Measurements from ENCODE around the gene HESX1. TPM values are rescaled to one million over a fixed set of nuclear protein-coding genes. Genes with fewer than 3 reads are reported as not detected.

HESX1 gene
- total RNA-seq (2014; rRNA removed; shearing (Covaris generic); ENCODE audit: low replicate concordance): not detected in 2 replicates

DNA sequence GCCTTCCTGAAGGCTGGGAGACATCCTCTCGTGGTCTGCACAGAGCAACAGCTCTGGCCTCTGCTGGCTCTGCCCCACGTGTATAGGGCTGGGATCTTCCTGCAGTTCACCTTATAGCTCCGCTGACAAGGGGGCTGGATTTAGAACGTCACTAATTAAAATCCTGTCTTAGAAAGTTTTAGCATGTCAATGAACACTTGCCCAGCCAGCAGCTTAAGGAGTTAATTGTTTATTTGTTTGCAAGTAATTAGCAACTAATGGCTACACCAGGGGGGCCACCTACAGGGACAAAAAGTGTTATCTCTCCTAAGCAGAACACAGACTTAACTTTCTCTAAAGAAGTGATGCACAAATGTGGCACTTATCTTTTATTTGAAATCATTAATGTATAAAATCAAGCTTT, at the start of gene HESX1:
Gene HESX1, minus strand, starts transcription at position 84 of the 403 bp plus-strand sequence. Its CDS starts 60 bp downstream, at position 24.
- H3K27me3 ChIP-seq: no peaks in the 10 kb centered on the region
- no peak within 1 kb of the TSS for H3K4me3 ChIP-seq
- DNase-seq: no peak
- no peaks in the 10 kb centered on the region for H3K9me3 ChIP-seq
- no peaks in the 10 kb centered on the region for H3K36me3 ChIP-seq

DNA sequence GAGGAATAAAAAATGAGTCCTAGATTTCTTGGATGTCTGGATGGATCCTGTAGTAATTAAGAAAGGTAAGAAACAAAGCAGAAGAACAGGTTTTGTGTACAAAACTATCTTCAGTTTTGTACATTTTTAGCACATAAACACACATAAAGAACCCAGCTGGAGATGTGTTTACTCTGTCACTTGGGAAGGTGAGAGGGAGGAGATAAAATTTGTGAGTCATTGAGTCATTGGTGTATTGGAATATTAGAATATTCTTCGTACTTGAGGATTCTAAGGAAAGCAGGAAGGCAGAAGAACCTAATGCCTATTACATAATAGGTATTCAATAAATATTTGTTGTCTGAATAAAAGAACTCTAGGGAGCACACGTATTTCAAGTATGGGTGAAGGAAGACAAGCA, 45.2 kb upstream of the HESX1 start:
- Histone ChIP-seq H3K4me3 (no peak overlapping the region), H3K36me3 (peaks cover 21% of the 10 kb centered on the region), H3K9me3 (no peaks in the 10 kb centered on the region), H3K27me3 (no peaks in the 10 kb centered on the region)
- no peak for DNase-seq

DNA sequence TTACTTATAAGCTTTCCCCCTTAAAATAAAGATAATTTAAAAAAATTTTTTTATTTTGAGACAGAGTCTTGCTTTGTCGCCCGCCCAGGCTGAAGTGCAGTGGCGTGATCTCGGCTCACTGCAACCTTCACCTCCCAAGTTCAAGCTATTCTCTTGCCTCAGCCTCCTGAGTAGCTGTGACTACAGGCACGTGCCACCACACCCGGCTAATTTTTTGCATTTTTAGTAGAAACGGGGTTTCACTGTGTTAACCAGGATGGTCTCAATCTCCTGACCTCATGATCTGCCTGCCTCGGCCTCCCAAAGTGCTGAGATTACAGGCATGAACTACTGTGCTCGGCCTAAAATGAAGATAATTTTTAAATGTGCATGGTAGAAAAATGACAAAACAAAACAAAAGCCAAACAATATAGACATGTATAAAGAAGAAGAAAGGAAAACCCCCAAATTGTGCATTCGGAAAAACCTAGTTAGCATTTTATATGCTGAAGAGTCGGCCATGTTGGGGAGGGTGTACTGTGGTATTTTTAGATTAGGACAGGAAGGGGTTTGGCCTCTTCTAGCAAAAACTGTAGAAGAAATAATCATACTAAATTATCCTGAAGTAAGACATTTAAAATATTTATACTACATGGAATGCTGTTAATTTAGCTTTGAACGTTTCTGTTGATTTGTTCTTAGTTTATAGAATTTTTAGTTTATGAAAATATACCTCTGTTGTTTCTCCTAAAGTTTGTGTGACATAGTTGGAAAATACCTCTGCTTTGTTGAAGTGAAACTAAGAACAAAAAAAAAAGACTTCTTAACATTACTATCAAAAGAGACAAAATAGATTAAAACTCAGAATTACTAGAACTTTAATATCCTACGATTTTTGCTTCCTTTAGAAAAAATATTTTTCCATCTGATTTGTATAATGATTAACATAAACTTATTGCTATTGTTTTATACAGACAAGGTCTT, 35.1 kb upstream of the HESX1 start:
- Histone ChIP-seq H3K36me3 (peaks cover 15% of the 10 kb centered on the region), H3K4me3 (no peak overlapping the region), H3K27me3 (no peaks in the 10 kb centered on the region), H3K9me3 (no peaks in the 10 kb centered on the region)
- DNase-seq: no peak

DNA sequence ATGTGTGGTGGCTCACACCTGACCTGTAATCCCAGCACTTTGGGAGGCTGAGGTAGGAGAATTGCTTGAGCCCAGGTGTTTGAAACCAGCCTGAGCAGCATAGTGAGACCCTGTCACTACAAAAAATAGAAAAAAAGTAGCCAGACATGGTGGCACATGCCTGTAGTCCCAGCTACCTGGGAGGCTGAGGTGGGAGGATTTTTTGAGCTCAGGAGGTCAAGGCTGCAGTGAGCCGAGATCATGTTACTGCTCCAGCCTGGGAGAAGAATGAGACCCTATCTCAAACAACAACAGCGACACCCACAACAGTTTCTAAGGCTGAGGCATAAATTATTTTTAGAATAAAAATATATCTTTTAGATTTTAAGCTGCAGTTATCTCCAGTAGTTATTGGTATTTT, 34.0 kb upstream of the HESX1 start:
- H3K27me3 ChIP-seq: no peaks in the 10 kb centered on the region
- H3K36me3 ChIP-seq: peaks cover 10% of the 10 kb centered on the region
- no peak for DNase-seq
- no peaks in the 10 kb centered on the region for H3K9me3 ChIP-seq
- H3K4me3 ChIP-seq: no peak overlapping the region

DNA sequence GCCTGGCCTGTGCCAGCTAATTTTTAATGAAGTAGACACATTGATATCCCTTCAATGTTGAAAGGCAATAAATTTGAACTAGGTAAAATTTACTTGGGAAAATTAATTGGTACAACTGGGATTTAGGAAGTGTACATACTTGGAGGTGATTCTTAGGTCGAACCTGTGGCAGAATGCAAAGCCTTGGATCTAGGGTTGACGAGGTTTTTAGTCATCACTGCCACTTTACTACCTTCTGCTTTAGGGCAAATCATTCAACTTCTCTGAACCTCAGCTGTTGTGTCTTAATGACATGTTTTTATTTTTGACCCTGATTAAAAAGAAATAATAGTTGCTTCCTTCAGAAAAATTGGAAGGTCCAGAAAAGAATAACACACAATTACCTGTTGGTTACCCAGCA, 30.2 kb upstream of the HESX1 start:
- Histone ChIP-seq H3K9me3 (no peaks in the 10 kb centered on the region), H3K36me3 (no peaks in the 10 kb centered on the region), H3K4me3 (no peak overlapping the region), H3K27me3 (no peaks in the 10 kb centered on the region)
- no peak for DNase-seq

DNA sequence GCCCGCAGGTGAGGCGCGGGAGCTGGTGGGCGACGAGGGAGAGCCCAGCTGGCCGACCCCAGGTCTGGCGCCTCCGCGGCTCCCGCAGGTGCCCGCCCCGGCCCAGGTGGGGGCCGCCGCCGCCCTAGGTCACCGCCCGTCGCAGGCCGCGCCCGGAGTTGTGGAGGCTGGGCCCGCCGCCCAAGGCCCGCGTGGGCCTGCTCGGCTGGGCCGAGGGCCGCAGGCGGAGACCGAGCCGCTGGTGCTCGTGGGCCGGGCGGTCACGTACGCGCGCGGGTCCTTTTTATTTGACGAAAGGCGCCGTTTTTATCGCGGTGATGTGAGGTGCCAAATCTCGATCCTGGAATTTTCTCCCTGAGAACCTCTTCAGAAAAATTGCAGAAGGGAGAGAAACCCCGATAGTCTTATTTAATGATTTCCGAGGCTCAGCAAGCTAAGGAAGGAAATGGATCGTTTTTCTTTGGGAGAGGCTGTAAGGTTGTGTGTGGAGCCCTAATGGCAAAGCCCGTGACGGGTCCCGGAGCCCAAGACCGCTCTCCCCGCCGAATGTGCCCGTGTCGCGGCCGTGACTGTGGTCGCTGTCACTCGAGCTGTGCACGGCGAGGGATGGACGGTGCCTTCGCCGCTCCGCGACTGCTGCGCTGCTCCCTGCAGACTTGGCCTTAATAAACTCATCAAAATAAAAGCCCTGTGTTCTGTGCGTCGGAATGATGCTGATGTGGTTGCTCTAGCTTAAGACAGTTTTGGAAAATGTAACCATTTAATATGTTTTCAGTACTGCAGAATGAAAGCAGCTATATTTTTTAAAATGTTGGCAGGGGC, 28.4 kb upstream of the HESX1 start:
- H3K27me3 ChIP-seq: no peaks in the 10 kb centered on the region
- DNase-seq: peak; percentile 12
- H3K9me3 ChIP-seq: no peaks in the 10 kb centered on the region
- H3K36me3 ChIP-seq: no peaks in the 10 kb centered on the region
- H3K4me3 ChIP-seq: peak overlapping the region; percentile 69

DNA sequence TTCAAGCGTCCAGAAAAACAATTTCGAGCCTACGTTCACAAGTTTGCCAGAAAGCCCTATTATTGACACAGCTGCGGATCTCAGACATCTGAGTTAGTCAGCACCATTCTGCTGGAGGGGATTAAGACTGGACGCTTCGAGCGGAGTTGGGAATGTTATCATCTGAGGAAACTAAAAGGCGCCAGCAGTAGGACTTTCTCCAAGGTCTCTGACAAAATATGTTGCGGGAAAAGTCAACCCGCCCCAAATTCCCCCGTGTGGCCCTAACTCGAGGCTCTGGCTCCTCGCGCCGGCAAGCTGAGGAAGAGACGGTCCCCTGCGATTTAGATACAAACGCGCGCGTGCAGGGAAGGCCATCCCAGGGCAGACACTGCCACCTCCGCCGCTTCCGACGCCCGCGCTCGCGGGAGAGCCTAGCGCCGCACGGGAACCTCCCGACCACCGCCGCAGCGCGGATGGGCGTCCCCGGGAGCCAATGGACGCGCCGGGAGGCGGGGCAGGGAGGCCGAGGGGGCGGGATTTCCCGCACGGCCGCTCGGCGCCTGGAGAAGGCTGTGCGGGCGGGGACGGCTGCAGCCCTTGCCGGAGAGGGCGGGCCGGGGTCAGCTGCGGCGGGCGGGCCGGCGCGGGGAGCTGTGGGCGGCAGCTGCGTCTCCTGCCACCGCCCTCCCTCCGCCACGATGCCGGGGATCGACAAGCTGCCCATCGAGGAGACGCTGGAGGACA, 27.6 kb upstream of the HESX1 start, which contains the start of gene APPL1:
Gene APPL1, plus strand, starts transcription at position 526 of the 726 bp plus-strand sequence. Its CDS starts 155 bp downstream, at position 681.
- H3K9me3 ChIP-seq: no peaks in the 10 kb centered on the region
- H3K36me3 ChIP-seq: no peaks in the 10 kb centered on the region
- peak; percentile 88 for DNase-seq

DNA sequence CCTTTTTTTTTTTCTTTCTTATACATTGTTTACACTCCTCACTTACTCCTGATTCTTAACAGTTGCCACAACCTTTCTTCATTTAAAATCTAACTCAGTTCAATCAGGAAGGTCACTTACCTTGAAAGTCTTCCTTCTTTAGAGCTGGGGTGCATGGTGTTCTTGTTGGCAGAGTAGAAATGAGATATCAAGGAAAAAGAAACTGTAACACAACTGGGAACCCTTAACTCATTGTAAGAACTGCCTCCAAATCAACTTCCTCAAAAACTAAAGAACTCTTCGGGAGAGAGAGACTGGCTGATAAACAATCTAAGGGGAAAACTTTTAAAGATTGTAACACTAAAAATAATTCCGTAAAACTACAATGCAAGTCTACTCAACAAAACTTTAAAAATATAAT, 26.4 kb upstream of the HESX1 start:
- no peaks in the 10 kb centered on the region for H3K36me3 ChIP-seq
- no peak overlapping the region for H3K4me3 ChIP-seq
- no peak for DNase-seq
- no peaks in the 10 kb centered on the region for H3K27me3 ChIP-seq
- no peaks in the 10 kb centered on the region for H3K9me3 ChIP-seq

More for the DNA sequence above, 27.6 kb upstream of the HESX1 start, which contains the start of gene APPL1:
- Histone ChIP-seq H3K27me3 (no peaks in the 10 kb centered on the region), H3K4me3 (peak within 1 kb of the TSS; percentile 69)

DNA sequence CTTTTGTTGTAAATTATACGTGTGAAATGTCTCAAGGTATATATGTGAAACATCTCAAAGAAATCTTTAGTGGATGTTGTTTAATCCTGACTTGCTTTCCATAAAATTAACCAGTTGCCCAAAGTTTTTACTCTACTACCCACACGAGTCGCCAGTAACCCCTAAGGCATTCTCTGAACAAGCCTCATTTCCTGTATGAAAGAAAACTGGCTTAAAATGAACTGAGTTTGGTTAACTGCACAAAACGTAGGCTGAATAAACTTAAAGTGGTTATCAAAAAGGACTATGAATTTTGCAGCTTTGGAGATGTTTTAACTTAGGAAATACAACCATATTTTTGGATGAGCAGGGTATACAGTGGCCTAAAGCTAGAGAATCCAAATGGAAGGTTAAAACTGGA, 25.1 kb upstream of the HESX1 start:
- no peak overlapping the region for H3K4me3 ChIP-seq
- H3K9me3 ChIP-seq: no peaks in the 10 kb centered on the region
- H3K27me3 ChIP-seq: no peaks in the 10 kb centered on the region
- DNase-seq: no peak
- H3K36me3 ChIP-seq: no peaks in the 10 kb centered on the region

DNA sequence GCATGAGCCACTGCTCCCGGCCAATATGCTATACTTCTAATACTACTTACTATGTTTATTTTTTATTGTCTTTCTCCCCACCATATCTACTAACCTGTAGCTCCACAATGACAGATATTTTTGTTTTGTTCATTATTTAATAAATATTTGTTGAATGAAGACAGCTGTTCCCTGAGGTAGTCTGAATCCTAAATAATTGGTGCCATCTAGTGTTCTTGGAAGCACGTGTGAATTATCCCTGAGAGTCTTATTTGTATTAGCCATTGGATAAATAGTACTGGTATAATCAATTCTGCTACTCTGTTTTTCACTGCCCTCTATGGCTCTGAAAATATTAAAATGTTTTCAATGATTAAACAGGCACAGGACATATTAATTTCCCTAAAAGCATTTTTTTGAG, 22.1 kb upstream of the HESX1 start:
- Histone ChIP-seq H3K27me3 (no peaks in the 10 kb centered on the region), H3K4me3 (no peak overlapping the region), H3K9me3 (no peaks in the 10 kb centered on the region), H3K36me3 (no peaks in the 10 kb centered on the region)
- DNase-seq: no peak

DNA sequence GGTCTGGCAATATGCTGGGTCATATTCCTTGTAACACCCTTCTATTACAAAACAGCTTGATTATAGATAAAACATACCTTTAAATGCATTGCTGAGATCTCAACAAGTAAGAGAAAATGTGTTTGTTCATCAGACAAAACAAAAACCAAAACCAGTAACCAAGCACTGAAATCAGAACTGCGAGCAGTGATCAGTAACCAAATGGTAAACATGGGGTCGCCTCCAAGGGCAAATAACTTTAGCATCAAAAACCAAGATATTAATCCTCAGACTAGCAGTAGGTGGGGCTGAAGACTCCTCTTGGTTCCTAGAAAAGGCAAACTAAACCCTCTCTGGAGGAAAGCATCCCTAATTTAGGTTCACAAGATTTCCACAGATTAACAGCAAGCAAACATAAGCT, 6.6 kb upstream of the HESX1 start:
- Histone ChIP-seq H3K27me3 (no peaks in the 10 kb centered on the region), H3K4me3 (no peak overlapping the region), H3K36me3 (no peaks in the 10 kb centered on the region), H3K9me3 (no peaks in the 10 kb centered on the region)
- DNase-seq: no peak

DNA sequence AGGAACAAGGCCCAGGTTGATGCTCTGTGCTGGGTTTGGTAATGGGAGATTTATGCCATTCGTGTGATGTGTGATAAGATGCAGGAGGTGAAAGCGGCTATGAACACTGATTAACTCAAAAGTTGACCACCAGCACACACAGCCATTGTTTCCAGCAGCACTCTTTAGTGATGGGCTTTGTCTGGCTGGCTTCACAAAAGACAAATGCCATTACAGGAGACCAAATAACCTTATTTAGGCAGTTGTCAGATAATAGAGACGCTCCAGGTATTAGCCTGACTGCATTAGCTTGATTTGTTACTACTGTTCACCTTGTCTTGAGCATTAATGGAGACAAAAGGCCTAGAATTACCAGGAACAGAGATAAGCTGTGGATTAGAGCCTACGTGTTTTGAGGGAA, 5.1 kb downstream of the HESX1 start:
- Histone ChIP-seq H3K27me3 (no peaks in the 10 kb centered on the region; the same call in 1 of the 2 replicates), H3K36me3 (no peaks in the 10 kb centered on the region), H3K9me3 (no peaks in the 10 kb centered on the region), H3K4me3 (no peak overlapping the region)
- no peak for DNase-seq

DNA sequence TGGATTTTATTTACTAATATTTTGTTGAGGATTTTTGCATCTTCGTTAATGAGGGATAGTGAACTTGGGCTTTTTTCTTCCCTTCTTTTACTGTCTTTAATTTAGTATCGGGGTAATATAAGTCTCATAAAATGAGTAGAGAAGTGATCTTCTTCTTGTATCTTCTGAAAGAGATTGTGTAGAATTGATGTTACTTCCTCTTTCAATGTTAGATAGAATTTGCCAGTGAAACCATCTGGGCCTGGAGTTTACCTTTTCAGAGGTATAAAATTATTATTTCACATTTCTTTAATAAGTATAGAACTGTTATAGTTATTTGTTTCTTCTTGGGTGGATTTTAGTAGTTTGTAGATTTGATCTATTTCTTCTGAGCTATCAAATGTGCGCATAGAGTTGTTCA, 7.8 kb downstream of the HESX1 start:
- H3K27me3 ChIP-seq: no peaks in the 10 kb centered on the region; the same call in 1 of the 2 replicates
- H3K4me3 ChIP-seq: no peak overlapping the region
- DNase-seq: no peak

DNA sequence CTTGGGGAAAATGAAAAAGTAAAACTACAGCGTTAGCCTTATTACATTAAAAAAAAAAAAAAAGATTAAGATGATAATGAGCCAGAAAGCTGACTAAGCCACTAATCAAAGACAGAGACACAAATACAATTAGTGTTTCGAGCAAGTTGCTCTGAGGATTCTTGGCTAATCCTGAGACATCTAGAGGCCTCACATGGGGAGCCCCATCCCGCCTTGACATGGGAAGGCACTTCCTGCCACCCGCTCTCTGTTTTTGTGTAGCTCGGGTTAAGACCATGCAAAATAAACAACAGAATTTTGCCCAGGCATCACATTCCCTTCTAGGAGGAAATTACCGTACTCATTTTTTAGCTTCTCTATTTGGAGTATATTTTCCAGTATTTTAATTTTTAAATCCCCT, 15.3 kb downstream of the HESX1 start:
- Histone ChIP-seq H3K4me3 (no peak overlapping the region), H3K9me3 (no peaks in the 10 kb centered on the region), H3K36me3 (no peaks in the 10 kb centered on the region), H3K27me3 (no peaks in the 10 kb centered on the region)
- no peak for DNase-seq

More for the DNA sequence above, 7.8 kb downstream of the HESX1 start:
- Histone ChIP-seq H3K36me3 (no peaks in the 10 kb centered on the region), H3K9me3 (no peaks in the 10 kb centered on the region)

DNA sequence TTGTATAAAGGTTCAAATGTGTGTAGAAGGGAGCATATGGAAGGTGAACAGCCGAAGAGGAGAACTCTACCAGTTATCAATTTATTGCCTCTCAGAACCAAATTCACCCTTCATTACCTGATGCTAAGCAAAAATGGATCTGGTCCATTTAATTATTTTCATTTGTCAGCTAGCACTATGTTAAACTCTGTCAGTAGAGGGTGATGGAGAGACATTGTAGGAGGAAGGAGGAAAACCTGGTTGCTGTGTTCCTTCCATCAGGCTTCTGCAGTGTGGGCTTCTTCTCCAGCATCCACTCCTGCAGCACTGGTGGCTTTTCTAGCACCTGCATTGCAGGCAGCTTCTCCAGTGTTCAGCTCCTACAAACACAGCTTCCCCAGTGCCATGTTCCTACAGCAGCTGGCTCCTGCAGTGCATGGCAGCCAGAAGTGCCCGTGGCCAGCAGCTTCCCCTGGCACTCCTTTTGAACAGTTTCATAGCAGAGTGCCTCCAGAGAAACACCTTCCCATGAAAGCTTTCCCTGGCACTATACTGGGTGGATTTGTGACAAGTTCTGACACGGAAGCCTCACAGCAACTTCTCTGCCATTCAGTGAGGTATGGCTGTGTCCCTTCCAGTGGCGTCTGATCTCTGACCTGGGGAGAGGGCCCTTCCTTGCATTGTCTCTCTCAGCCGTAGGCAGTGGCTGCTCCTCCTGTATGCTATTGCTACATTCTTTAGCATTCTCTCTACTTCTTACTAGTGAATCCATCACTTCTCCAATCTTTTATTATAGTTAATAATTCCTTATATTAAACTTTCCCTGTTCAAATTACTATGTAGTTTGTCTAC, 20.0 kb downstream of the HESX1 start:
- no peaks in the 10 kb centered on the region for H3K36me3 ChIP-seq
- no peak for DNase-seq
- H3K9me3 ChIP-seq: no peaks in the 10 kb centered on the region
- H3K4me3 ChIP-seq: no peak overlapping the region
- H3K27me3 ChIP-seq: no peaks in the 10 kb centered on the region

DNA sequence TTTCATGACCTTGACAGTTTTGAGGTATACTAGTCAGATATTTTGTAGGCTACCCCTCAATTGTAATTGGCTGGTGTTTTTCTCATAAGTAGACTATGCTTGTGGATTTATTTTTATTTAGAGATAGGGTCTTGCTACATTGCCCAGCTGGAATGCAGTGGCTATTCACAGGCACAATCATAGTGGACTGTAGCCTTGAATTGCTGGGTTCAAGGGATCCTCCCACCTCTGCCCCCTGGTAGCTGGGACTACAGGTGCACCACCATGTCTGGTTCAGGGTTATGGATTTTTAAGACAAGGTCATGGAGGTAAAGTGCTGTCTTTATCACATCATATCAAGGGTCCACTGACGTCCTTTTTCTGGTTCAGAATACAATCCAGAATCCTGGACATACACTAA, 23.7 kb downstream of the HESX1 start:
- H3K36me3 ChIP-seq: no peaks in the 10 kb centered on the region
- H3K4me3 ChIP-seq: no peak overlapping the region
- H3K27me3 ChIP-seq: no peaks in the 10 kb centered on the region
- no peaks in the 10 kb centered on the region for H3K9me3 ChIP-seq
- no peak for DNase-seq

Measured in MG63 (cell line).